Stomach (tissue), 9 donors: Measurements from ENCODE around the gene LIPT1. TPM values are rescaled to one million over a fixed set of nuclear protein-coding genes. Genes with fewer than 3 reads are reported as not detected.

ENCODE experiments used
- DNase-seq, 2 donors: peaks; one replicate each; pipeline versions ENCODE4 v3.0.0 to v3.0.0-alpha.2; 2013 to 2019
- H3K27ac ChIP-seq, 5 donors: fragments of 200-600 bp in 4 of 5; sonication (generic) in 4 of 5; one replicate each; pipeline ENCODE4 v1.5.1; 2013 to 2019; ENCODE audit warnings: mild to moderate bottlenecking in 1 of 5, moderate library complexity in 1 of 5
- H3K27me3 ChIP-seq, 3 donors: fragments of 200-600 bp; sonication (generic); one replicate each; pipeline ENCODE4 v1.5.1; 2017 to 2019; ENCODE audit warnings: mixed run types in 1 of 3
- H3K36me3 ChIP-seq, 4 donors: fragments of 200-600 bp; sonication (generic); 1 replicate in 3 of 4; 2 replicates in 1 of 4; pipeline ENCODE4 v1.5.1; 2016 to 2019
- H3K4me1 ChIP-seq, 4 donors: fragments of 200-600 bp; sonication (generic); one replicate each; pipeline ENCODE4 v1.5.1; 2016 to 2019
- H3K4me3 ChIP-seq, 4 donors: fragments of 200-600 bp; sonication (generic) in 3 of 4; one replicate each; pipeline ENCODE4 v1.5.1; 2016 to 2019; ENCODE audit warnings: mild to moderate bottlenecking in 1 of 4
- H3K9me3 ChIP-seq, 4 donors: fragments of 200-600 bp; sonication (generic); one replicate each; pipeline ENCODE4 v1.5.1; 2016 to 2019
- EP300 ChIP-seq: sonication (generic); formaldehyde crosslinking; IDR thresholded peaks from one replicate; pipeline ENCODE4 v1.6.1; 2017; ENCODE audit warnings: antibody characterized with exemption
- POLR2A ChIP-seq, 4 donors: fragments of 450-650 bp; IDR thresholded peaks; one replicate each; pipeline ENCODE4 v1.6.1; 2016; ENCODE audit warnings: antibody characterized with exemption in 4 of 4, control low read depth in 2 of 4, mild to moderate bottlenecking in 1 of 4, moderate library complexity in 1 of 4
- POLR2AphosphoS5 ChIP-seq, 3 donors: sonication (generic); formaldehyde crosslinking; IDR thresholded peaks; one replicate each; pipeline ENCODE4 v1.6.1; 2016; ENCODE audit warnings: antibody characterized with exemption in 3 of 3
- WGBS, 5 donors: extraction: QIAGEN DNeasy Blood & Tissue Kit in 3 of 5; methylation state at CpG; one replicate each; pipeline versions ENCODE4 v1.1.5 to v1.1.7; 2013 to 2018; 5-methylcytosine and 5-hydroxymethylcytosine counted together
- intact Hi-C: fragments of 100-400 bp; cut with DNase I; formaldehyde crosslinking; loops from one replicate; pipeline ENCODE4 v1.15.1; 2023; ENCODE audit warnings: low total_unique reads
- polyA plus RNA-seq, 3 donors: library from polyadenylated mRNA; stranded (reverse); fragments of 200-250 nt; gene quantifications; one replicate each; pipeline ENCODE4 v1.2.3, GENCODE V29; 2013
- total RNA-seq, 5 donors: library from RNA; depleted of rRNA; stranded (reverse); fragments of >200 nt; gene quantifications; one replicate each; pipeline versions ENCODE4 v1.1.0 to v1.2.3, GENCODE V29; 2014 to 2016
- TF ChIP-seq, protein P1 (sequence below), 7 experiments: fragments of 450-650 bp in 4 of 7; fragments of 200-600 bp in 3 of 7; sonication (generic) in 3 of 7; IDR thresholded peaks; one replicate each; pipeline ENCODE4 v1.5.1; 2016 to 2019; ENCODE audit warnings: antibody characterized with exemption in 7 of 7, control low read depth in 2 of 7, mild to moderate bottlenecking in 1 of 7
- donor health status: healthy with polysubstance abuse.
- donor health status: Bipolar disorder and iron deficiency.
- donor health status: healthy.

LIPT1 gene
- total and polyA plus RNA-seq, 8 donors = 4.5 to 31.7 (median 11.3) TPM

DNA sequence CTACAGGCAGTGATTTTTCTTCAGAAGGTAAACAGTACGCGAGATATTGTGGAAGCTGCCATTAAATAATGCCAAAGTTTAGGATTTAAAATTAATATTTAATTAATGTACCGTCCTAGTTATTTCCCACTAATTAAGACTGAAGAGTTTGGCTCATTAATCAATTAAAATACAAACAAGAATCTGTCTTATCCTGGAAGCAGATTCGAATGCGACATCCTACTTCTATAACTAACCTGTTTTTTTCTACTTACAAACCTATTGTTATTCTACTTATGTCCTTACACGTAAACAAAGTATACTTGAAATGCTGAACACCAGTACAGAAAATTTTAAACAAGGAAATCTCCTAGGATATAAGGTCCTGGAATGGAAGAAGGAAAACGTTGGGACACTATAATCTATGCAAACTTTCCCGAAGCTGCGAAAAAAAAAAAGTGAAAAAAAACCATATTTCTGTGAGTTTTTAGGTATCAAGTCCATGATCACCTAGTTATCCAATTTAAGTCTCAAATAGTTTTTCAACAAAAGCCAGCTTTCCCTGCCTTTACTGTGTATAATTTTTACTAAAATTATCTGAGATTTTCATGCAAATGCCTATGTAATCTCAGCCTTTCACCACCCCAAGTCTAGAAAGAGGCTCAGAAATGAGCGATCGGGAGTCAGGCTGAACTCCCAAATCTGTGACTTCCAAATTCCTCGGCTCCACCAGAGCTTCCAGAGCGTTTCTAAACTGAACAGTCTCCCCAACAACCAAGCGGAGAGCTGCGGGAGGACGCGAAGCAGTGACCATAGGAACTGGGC, 14.5 kb upstream of the LIPT1 start:
- TF ChIP-seq POLR2A (IDR thresholded peaks at IDR 0.05) (no peak), EP300 (no peak), POLR2AphosphoS5 (IDR thresholded peaks at IDR 0.05) (no peak)
- TF ChIP-seq, protein P1, sequence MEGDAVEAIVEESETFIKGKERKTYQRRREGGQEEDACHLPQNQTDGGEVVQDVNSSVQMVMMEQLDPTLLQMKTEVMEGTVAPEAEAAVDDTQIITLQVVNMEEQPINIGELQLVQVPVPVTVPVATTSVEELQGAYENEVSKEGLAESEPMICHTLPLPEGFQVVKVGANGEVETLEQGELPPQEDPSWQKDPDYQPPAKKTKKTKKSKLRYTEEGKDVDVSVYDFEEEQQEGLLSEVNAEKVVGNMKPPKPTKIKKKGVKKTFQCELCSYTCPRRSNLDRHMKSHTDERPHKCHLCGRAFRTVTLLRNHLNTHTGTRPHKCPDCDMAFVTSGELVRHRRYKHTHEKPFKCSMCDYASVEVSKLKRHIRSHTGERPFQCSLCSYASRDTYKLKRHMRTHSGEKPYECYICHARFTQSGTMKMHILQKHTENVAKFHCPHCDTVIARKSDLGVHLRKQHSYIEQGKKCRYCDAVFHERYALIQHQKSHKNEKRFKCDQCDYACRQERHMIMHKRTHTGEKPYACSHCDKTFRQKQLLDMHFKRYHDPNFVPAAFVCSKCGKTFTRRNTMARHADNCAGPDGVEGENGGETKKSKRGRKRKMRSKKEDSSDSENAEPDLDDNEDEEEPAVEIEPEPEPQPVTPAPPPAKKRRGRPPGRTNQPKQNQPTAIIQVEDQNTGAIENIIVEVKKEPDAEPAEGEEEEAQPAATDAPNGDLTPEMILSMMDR (IDR thresholded peaks at IDR 0.05) = no peak
- Histone ChIP-seq H3K27ac (peak overlapping the region; percentile 88 to 96 (median 93)), H3K4me1 (peaks cover 4 to 20% (median 18%) of the 10 kb centered on the region in 4 donors), H3K9me3 (no peaks in the 10 kb centered on the region), H3K36me3 (no peaks in the 10 kb centered on the region), H3K4me3 (peak overlapping the region; percentile 61 to 86 (median 76)), H3K27me3 (no peaks in the 10 kb centered on the region)
- DNase-seq = no peak
- 13 to 18% (median 14%) methylated on average over 16 to 17 of the region's 17 CpGs for WGBS, 5 donors
- intact Hi-C loops = no loop called here

DNA sequence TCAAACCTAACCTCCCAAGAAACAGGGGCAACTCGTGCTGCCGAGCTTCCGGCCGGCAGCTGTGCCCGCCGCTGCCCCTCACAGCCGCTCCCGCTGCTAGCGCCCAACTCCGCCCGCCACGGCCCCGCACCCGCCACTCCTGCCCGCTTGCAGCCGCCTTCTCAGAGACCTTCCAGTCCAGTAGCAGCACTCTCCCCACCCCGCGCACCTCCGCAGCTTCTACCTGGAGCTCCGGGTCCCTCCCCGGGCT, 14.0 kb upstream of the LIPT1 start:
- DNase-seq = no peak
- no peaks in the 10 kb centered on the region for H3K9me3 ChIP-seq
- intact Hi-C loops = no loop called here
- H3K36me3 ChIP-seq = no peaks in the 10 kb centered on the region
- peaks cover 4 to 20% (median 18%) of the 10 kb centered on the region in 4 donors for H3K4me1 ChIP-seq
- 0 to 1% (median 0%) methylated on average over 17 to 21 of the region's 21 CpGs for WGBS, 5 donors
- peak overlapping the region; percentile 88 to 96 (median 93) for H3K27ac ChIP-seq
- no peaks in the 10 kb centered on the region for H3K27me3 ChIP-seq
- peak overlapping the region; percentile 61 to 86 (median 76) for H3K4me3 ChIP-seq
- TF ChIP-seq POLR2A (IDR thresholded peaks at IDR 0.05) = peak in 1 of 4 donors; percentile 68
- TF ChIP-seq, protein P1 (IDR thresholded peaks at IDR 0.05) = no peak

DNA sequence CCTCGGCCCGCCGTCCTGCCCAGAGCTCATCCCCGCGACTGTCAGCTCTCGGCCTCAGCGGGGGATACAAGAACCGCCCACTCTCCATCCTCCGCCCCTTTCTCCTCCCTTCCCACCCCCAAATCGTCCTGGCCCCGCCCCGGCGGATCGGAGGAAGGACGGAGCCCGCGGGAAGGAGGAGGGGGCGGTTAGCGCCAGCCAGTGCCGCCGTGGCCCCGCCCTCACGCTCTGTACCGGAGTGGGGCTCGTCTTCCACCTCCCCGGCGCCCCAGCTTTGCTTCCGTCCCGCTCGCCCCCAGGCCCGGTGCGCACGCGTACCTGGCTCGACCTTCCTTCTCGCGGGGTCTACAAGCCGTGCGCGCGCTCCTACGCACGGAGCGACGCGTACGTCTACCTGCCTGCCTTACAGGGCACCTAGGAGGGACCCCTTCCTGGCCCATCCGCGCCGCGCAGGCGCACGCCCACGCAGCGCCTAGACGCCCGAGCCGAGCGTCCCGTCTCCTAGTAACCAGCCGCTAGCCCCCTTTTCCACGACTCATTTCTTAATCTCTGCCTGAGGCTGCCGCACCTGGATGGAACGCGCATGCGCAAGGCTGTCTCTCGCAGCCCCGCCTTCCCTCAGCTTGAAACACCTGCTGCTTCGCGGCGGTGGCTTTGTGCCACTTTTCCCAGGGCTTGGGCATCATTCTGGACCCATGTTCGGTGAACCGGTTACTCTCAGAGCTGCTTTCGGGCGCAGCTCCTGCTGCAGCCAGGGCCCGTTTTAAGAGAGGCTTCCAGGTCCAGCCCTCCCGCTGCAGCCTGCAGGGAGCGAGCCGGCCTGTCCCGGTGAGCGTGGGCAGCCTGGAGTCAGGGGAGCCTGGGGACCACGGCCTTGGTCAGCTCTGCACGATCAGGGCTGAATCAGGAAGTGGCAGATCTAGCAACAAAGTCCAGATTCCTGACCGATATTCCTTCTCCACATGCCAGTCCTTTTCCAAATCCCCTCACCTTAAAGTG, 13.4 kb upstream of the LIPT1 start, which contains the start of gene C2orf15:
C2orf15 (plus strand) TSS at position 598 of the 999 bp plus-strand sequence. CDS start 8,852 bp downstream, outside the sequence.
- H3K9me3 ChIP-seq = no peaks in the 10 kb centered on the region
- peak; percentile 97 to 98 for DNase-seq
- H3K4me1 ChIP-seq = peaks cover 4 to 20% (median 18%) of the 10 kb centered on the region in 4 donors
- WGBS, 5 donors = 0 to 2% (median 0%) methylated on average over 42 to 84 of the region's 84 CpGs
- intact Hi-C loops = no loop called here
- H3K36me3 ChIP-seq = no peaks in the 10 kb centered on the region
- peak in 1 of 4 donors; percentile 75 for TF ChIP-seq POLR2A (IDR thresholded peaks at IDR 0.05)
- TF ChIP-seq, protein P1 (IDR thresholded peaks at IDR 0.05) = no peak
- TF ChIP-seq EP300 = no peak
- TF ChIP-seq POLR2AphosphoS5 (IDR thresholded peaks at IDR 0.05) = peak; percentile 52 to 80 (median 78)
- H3K27ac ChIP-seq = peak within 1 kb of the TSS; percentile 88 to 96 (median 93)
- peak within 1 kb of the TSS; percentile 61 to 86 (median 76) for H3K4me3 ChIP-seq
- H3K27me3 ChIP-seq = no peaks in the 10 kb centered on the region

DNA sequence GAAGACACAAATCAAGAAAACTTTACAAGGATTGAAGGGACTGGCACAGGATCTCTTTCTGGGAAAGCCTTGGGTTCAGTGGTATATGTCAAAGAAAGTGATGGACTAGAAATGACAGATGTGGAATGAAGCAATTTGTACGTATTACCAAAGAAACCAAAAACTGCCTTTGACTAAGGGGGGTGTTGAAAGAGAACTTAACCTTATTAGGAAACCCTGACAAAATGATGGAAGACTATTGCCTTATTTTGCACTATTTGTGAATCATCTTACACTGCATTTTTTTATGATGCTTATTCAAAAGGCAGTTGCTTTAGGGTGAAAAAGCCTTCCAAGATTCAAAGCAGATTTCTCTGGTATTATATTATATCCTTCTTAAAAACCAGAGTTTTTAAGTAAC, 4.1 kb upstream of the LIPT1 start:
- H3K4me1 ChIP-seq = peaks cover 7 to 23% (median 14%) of the 10 kb centered on the region in 4 donors
- H3K36me3 ChIP-seq = no peaks in the 10 kb centered on the region
- no peaks in the 10 kb centered on the region for H3K27me3 ChIP-seq
- no peak overlapping the region for H3K4me3 ChIP-seq
- no peak overlapping the region for H3K27ac ChIP-seq
- TF ChIP-seq, protein P1 (IDR thresholded peaks at IDR 0.05) = no peak
- no peak for TF ChIP-seq POLR2AphosphoS5 (IDR thresholded peaks at IDR 0.05)
- no peaks in the 10 kb centered on the region for H3K9me3 ChIP-seq
- no peak for DNase-seq
- WGBS, 5 donors = 76 to 91% (median 83%) methylated on average over 1 of the region's 1 CpG
- intact Hi-C loops = no loop called here
